T-helper 22 cell (primary cell): ENCODE results near the gene TNNI2.

Experiments
- DNase-seq: peaks from one replicate; pipeline ENCODE4 v3.0.0-alpha.2; 2020; ENCODE audit warnings: low read depth

Gene TNNI2

GRCh38 chr11:1847006-1847735, 8.4 kb downstream of the TNNI2 start:
- DNase-seq, result no peak

- no peak for DNase-seq
These were observed 9.3 kb downstream of the TNNI2 start for GRCh38 chr11:1847926-1848639.

- DNase-seq, result no peak
These were observed 10.1 kb downstream of the TNNI2 start for GRCh38 chr11:1848640-1849430.

- DNase-seq, result no peak
These were observed 12.8 kb downstream of the TNNI2 start for GRCh38 chr11:1851468-1852180.

- no peak for DNase-seq
These were observed 13.6 kb downstream of the TNNI2 start for GRCh38 chr11:1852271-1852876.

GRCh38 chr11:1852877-1853276, 14.1 kb downstream of the TNNI2 start, which contains the start of gene LSP1:
TSS of gene LSP1 (plus strand) at chr11:1853084. CDS start at chr11:1853145, 61 bp downstream.
- DNase-seq, result peak; percentile 77

- no peak for DNase-seq
These were observed 14.8 kb downstream of the TNNI2 start for GRCh38 chr11:1853376-1854131.

GRCh38 chr11:1854132-1854948, 15.6 kb downstream of the TNNI2 start:
- DNase-seq, result no peak

- no peak for DNase-seq
These were observed 16.4 kb downstream of the TNNI2 start for GRCh38 chr11:1854949-1855885.

GRCh38 chr11:1855886-1856265, 17.1 kb downstream of the TNNI2 start:
- no peak for DNase-seq

- no peak for DNase-seq
These were observed 17.7 kb downstream of the TNNI2 start for GRCh38 chr11:1856306-1857005.

- DNase-seq, result no peak
These were observed 18.3 kb downstream of the TNNI2 start for GRCh38 chr11:1857064-1857463.

- no peak for DNase-seq
These were observed 19.4 kb downstream of the TNNI2 start for GRCh38 chr11:1858154-1858553.

GRCh38 chr11:1858576-1858975, 19.8 kb downstream of the TNNI2 start:
- no peak for DNase-seq

GRCh38 chr11:1859004-1859403, 20.2 kb downstream of the TNNI2 start:
- no peak for DNase-seq

GRCh38 chr11:1860108-1860507, 21.3 kb downstream of the TNNI2 start:
- no peak for DNase-seq

- DNase-seq, result no peak
These were observed 22.9 kb downstream of the TNNI2 start for GRCh38 chr11:1861435-1862411.
